Measurements from ENCODE around the gene RNASE4.

Gene RNASE4

GRCh38 chr14:20726531-20726930 is 42.2 kb downstream of the RNASE4 start:
- Histone ChIP-seq H3K27me3 (ENCODE audit: control insufficient read depth, insufficient read depth, low read length) (peaks cover 3% of the 10 kb centered on the region), H3K9ac (no peak overlapping the region), H3K4me3 (ENCODE audit: low read depth, low read length) (no peak overlapping the region), H3K27ac (no peak overlapping the region), H3K36me3 (ENCODE audit: control insufficient read depth, insufficient read depth, low read length) (no peaks in the 10 kb centered on the region), H3K9me3 (ENCODE audit: control insufficient read depth, low read length) (no peaks in the 10 kb centered on the region), H2AFZ (no peak overlapping the region), H3K79me2 (no peaks in the 10 kb centered on the region), H3K4me1 (no peaks in the 10 kb centered on the region), H3K4me2 (ENCODE audit: low read length) (no peak overlapping the region)
- TF ChIP-seq CTCF (IDR thresholded peaks at IDR 0.05), result no peak

GRCh38 chr14:20730891-20731290 is 46.5 kb downstream of the RNASE4 start:
- Histone ChIP-seq H3K4me3 (ENCODE audit: low read depth, low read length) (no peak overlapping the region), H3K36me3 (ENCODE audit: control insufficient read depth, insufficient read depth, low read length) (no peaks in the 10 kb centered on the region), H3K27ac (no peak overlapping the region), H3K4me1 (no peaks in the 10 kb centered on the region), H3K9ac (no peak overlapping the region), H3K9me3 (ENCODE audit: control insufficient read depth, low read length) (no peaks in the 10 kb centered on the region), H2AFZ (no peak overlapping the region), H3K27me3 (ENCODE audit: control insufficient read depth, insufficient read depth, low read length) (no peaks in the 10 kb centered on the region), H3K79me2 (no peaks in the 10 kb centered on the region), H3K4me2 (ENCODE audit: low read length) (no peak overlapping the region)
- TF ChIP-seq CTCF (IDR thresholded peaks at IDR 0.05), result no peak

GRCh38 chr14:20732477-20732876 is 48.1 kb downstream of the RNASE4 start:
- Histone ChIP-seq H3K4me3 (ENCODE audit: low read depth, low read length) (no peak overlapping the region), H3K9me3 (ENCODE audit: control insufficient read depth, low read length) (no peaks in the 10 kb centered on the region), H3K4me2 (ENCODE audit: low read length) (no peak overlapping the region), H3K27ac (no peak overlapping the region), H3K79me2 (no peaks in the 10 kb centered on the region), H3K36me3 (ENCODE audit: control insufficient read depth, insufficient read depth, low read length) (no peaks in the 10 kb centered on the region), H3K9ac (no peak overlapping the region), H3K27me3 (ENCODE audit: control insufficient read depth, insufficient read depth, low read length) (no peaks in the 10 kb centered on the region), H3K4me1 (no peaks in the 10 kb centered on the region), H2AFZ (no peak overlapping the region)
- no peak for TF ChIP-seq CTCF (IDR thresholded peaks at IDR 0.05)

- no peak overlapping the region for H3K27ac ChIP-seq
Observed at GRCh38 chr14:20732979-20733635, 48.7 kb downstream of the RNASE4 start.

More at GRCh38 chr14:20732979-20733635, 48.7 kb downstream of the RNASE4 start:
- no peak overlapping the region for H3K9ac ChIP-seq
- H3K4me1 ChIP-seq, result no peaks in the 10 kb centered on the region
- no peaks in the 10 kb centered on the region for H3K9me3 ChIP-seq (ENCODE audit: control insufficient read depth, low read length)
- no peak overlapping the region for H3K4me2 ChIP-seq (ENCODE audit: low read length)
- H3K79me2 ChIP-seq, result no peaks in the 10 kb centered on the region
- H3K4me3 ChIP-seq (ENCODE audit: low read depth, low read length), result no peak overlapping the region
- H3K27me3 ChIP-seq (ENCODE audit: control insufficient read depth, insufficient read depth, low read length), result no peaks in the 10 kb centered on the region
- TF ChIP-seq CTCF (IDR thresholded peaks at IDR 0.05), result no peak
- H3K36me3 ChIP-seq (ENCODE audit: control insufficient read depth, insufficient read depth, low read length), result no peaks in the 10 kb centered on the region
- H2AFZ ChIP-seq, result no peak overlapping the region

Measured in parathyroid adenoma (tissue), 2 donors.